Kidney (tissue), 14 donors: ENCODE data around the gene ARX. TPM values are rescaled to one million over a fixed set of nuclear protein-coding genes. Genes with fewer than 3 reads are reported as not detected.

ENCODE experiments used
- DNase-seq, 5 donors: peaks; one replicate each; pipeline ENCODE4 v3.0.0-alpha.2; 2013 to 2020
- FAIRE-seq: peaks from 2 replicates; lab custom pipeline; 2012; peaks lifted over from hg19 to GRCh38; lab: Jason Lieb, UNC
- H3K27ac ChIP-seq, 2 donors: one replicate each; pipeline ENCODE4 v1.7.0; 2013; ENCODE audit warnings: low read depth in 2 of 2, low read length in 2 of 2, inconsistent platforms in 1 of 2
- H3K27me3 ChIP-seq: one replicate; pipeline ENCODE4 v1.7.1; 2013; ENCODE audit warnings: low read length, inconsistent platforms; ENCODE audit not compliant: control insufficient read depth, insufficient read depth
- H3K36me3 ChIP-seq, 3 donors: one replicate each; pipeline versions ENCODE4 v1.7.0 to v1.7.1; 2013; ENCODE audit warnings: low read length in 3 of 3, control low read depth in 1 of 3, inconsistent platforms in 1 of 3; ENCODE audit not compliant: insufficient read depth in 3 of 3, control insufficient read depth in 2 of 3
- H3K4me1 ChIP-seq, 3 donors: one replicate each; pipeline versions ENCODE4 v1.7.0 to v1.7.1; 2013; ENCODE audit warnings: low read length in 3 of 3, inconsistent platforms in 1 of 3, low read depth in 1 of 3; ENCODE audit not compliant: control insufficient read depth in 2 of 3, insufficient read depth in 2 of 3
- H3K4me3 ChIP-seq, 3 donors: one replicate each; pipeline versions ENCODE4 v1.7.0 to v1.8.1; 2013; ENCODE audit warnings: low read length in 3 of 3, control low read depth in 1 of 3, inconsistent platforms in 1 of 3
- H3K9ac ChIP-seq, 3 donors: one replicate each; pipeline versions ENCODE4 v1.7.0 to v1.7.1; 2013; ENCODE audit warnings: low read length in 3 of 3, control low read depth in 1 of 3, inconsistent platforms in 1 of 3
- H3K9me3 ChIP-seq, 3 donors: one replicate each; pipeline versions ENCODE4 v1.7.0 to v1.7.1; 2013; ENCODE audit warnings: low read length in 3 of 3, control low read depth in 1 of 3, inconsistent platforms in 1 of 3; ENCODE audit not compliant: control insufficient read depth in 2 of 3, insufficient read depth in 1 of 3
- intact Hi-C: fragments of 100-400 bp; cut with DNase I; formaldehyde crosslinking; loops from one replicate; pipeline ENCODE4 v1.11.1; 2022
- polyA plus RNA-seq: library from polyadenylated mRNA; stranded (reverse); fragments of 350-450 nt; fragmentation: Illumina TruSeq; extraction: RNeasy Lipid Tissue Mini Kit (QIAGEN cat#74804); gene quantifications from one replicate; pipeline ENCODE4 v1.2.3, GENCODE V29; 2014; ENCODE audit warnings: low read depth, low replicate concordance; ENCODE audit not compliant: insufficient read depth
- total RNA-seq: library from RNA; stranded (reverse); fragmentation: NEBNext Ultra II Directional; extraction: Animal tissue kit (Norgen Biotek cat#: 25700); gene quantifications from one replicate; pipeline ENCODE4 v1.2.1, GENCODE V29; 2021
- TF ChIP-seq, protein P1 (sequence below): IDR thresholded peaks from 3 replicates; pipeline ENCODE4 v1.5.1; 2012; ENCODE audit warnings: mild to moderate bottlenecking, moderate library complexity, borderline replicate concordance; ENCODE audit not compliant: insufficient read depth; ENCODE audit errors: extremely low read depth
- donor health status: control.
- donor health status: control.
- donor health status: control.
- donor health status: control.
- donor health status: control.
- donor health status: DM: yes; HTN: yes; CAD: no.
- donor health status: Normal renal cell carcinoma (clear cell type).

ARX gene
- total and polyA plus RNA-seq, 2 donors from 2014 or later: 0.13 to 0.31 TPM

DNA sequence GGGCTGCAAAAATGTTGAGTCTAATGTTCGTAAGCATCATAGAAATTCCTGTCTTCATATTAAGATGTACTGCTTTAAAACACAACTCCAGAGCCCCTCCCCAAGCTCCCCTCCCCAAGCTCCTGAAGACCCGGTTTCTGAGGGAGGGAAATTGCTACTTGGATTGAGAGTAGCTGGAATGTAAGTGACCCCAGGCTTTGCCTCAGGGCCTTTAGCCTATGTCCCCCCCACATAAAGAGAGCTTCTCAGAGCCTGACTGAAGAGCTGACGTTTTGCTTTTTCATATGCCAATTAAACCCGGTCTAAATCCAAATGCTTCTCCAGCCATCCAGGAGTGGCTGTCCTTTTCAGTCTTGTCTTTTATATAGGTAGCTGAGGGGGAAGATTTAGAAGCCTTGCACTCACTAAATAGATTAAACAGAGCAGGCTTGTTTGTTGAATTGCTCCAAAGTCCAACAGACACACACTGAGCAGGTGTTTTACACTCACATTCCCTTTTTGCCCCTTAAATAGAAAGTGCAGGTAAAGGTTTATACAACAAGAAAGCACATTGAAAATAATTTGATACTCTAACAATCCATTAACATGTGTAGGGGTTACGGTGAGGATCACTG, 19.6 kb downstream of the ARX start:
- TF ChIP-seq, protein P1, sequence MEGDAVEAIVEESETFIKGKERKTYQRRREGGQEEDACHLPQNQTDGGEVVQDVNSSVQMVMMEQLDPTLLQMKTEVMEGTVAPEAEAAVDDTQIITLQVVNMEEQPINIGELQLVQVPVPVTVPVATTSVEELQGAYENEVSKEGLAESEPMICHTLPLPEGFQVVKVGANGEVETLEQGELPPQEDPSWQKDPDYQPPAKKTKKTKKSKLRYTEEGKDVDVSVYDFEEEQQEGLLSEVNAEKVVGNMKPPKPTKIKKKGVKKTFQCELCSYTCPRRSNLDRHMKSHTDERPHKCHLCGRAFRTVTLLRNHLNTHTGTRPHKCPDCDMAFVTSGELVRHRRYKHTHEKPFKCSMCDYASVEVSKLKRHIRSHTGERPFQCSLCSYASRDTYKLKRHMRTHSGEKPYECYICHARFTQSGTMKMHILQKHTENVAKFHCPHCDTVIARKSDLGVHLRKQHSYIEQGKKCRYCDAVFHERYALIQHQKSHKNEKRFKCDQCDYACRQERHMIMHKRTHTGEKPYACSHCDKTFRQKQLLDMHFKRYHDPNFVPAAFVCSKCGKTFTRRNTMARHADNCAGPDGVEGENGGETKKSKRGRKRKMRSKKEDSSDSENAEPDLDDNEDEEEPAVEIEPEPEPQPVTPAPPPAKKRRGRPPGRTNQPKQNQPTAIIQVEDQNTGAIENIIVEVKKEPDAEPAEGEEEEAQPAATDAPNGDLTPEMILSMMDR: no peak
- Histone ChIP-seq H3K27me3 (peaks cover 4% of the 10 kb centered on the region), H3K9me3 (no peaks in the 10 kb centered on the region), H3K36me3 (no peaks in the 10 kb centered on the region), H3K4me3 (no peak overlapping the region), H3K27ac (no peak overlapping the region), H3K4me1 (no peaks in the 10 kb centered on the region), H3K9ac (no peak overlapping the region)
- intact Hi-C loops: no loop called here
- FAIRE-seq: no peak
- no peak for DNase-seq

DNA sequence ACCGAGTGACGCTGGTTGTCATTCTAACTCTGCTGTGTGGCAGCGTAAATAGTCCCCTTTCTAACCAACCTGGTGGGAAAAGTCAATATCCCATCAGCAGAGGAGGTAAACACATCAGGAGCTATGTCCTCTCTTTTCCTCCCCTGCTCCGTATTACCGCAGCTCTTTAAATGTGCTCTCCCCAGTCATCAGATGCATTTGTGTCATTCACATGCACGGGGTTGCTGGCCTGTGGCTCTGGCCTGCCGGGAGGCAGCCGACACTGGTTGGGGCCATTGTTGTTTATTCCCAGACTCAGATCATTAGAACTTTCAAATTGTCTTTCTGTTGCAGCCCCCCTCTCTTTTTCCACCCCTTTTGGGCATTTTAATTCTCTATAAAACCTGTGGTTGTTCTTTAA, 21.9 kb downstream of the ARX start:
- intact Hi-C loops: no loop called here
- FAIRE-seq: no peak
- TF ChIP-seq, protein P1: no peak
- Histone ChIP-seq H3K36me3 (no peaks in the 10 kb centered on the region), H3K27ac (no peak overlapping the region), H3K9ac (no peak overlapping the region), H3K9me3 (no peaks in the 10 kb centered on the region), H3K4me1 (no peaks in the 10 kb centered on the region), H3K4me3 (no peak overlapping the region), H3K27me3 (no peaks in the 10 kb centered on the region)
- peak in 1 of 5 donors; percentile 25 for DNase-seq

DNA sequence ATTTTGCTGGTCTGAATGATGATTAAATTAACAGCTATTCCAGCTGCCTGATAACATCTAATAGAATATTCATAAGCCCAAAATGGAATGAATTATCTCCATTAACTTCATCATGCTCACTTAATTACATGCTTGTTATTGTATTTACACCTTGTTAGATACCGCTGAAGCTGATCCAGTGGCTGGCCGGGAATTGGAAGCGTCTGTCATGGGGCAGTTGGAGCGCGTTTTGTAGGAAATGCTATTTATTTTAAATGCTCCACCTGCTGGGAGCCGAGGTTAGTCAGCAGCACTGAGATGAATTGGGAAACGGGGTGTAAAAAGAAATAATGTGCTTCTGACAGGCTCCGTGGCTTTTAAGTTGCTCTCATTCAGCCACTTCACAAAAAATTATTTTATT, 25.2 kb downstream of the ARX start:
- TF ChIP-seq, protein P1: no peak
- no peaks in the 10 kb centered on the region for H3K4me1 ChIP-seq
- intact Hi-C loops: no loop called here
- DNase-seq (no peak), FAIRE-seq (no peak)
- no peak overlapping the region for H3K9ac ChIP-seq
- H3K27ac ChIP-seq: no peak overlapping the region
- H3K36me3 ChIP-seq: no peaks in the 10 kb centered on the region
- no peaks in the 10 kb centered on the region for H3K9me3 ChIP-seq
- no peaks in the 10 kb centered on the region for H3K27me3 ChIP-seq
- H3K4me3 ChIP-seq: no peak overlapping the region

DNA sequence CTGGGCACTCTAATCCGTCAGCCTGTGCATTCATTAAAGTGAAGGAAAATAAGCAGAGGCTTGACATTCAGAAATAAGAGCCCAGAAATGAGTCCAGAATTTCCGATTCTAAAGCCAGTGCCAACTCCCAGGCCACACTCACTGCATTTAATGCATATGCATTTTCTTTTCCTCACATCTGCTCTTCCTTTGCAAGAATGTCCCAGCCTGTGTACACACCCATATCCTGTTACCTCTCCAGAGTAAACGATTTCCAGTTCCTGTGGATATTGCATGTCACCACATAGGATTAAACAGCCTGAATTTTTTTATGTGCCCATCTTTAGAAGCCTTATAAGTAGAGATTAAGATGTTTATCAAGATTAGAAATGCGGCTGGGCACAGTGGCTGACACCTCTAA, 27.5 kb downstream of the ARX start:
- Histone ChIP-seq H3K36me3 (no peaks in the 10 kb centered on the region), H3K9me3 (no peaks in the 10 kb centered on the region), H3K4me3 (no peak overlapping the region), H3K27me3 (no peaks in the 10 kb centered on the region), H3K4me1 (no peaks in the 10 kb centered on the region), H3K9ac (no peak overlapping the region), H3K27ac (no peak overlapping the region)
- DNase-seq (no peak), FAIRE-seq (no peak)
- intact Hi-C loops: no loop called here
- TF ChIP-seq, protein P1: no peak
